ENCODE data around the gene PCDHGA1.

DNA sequence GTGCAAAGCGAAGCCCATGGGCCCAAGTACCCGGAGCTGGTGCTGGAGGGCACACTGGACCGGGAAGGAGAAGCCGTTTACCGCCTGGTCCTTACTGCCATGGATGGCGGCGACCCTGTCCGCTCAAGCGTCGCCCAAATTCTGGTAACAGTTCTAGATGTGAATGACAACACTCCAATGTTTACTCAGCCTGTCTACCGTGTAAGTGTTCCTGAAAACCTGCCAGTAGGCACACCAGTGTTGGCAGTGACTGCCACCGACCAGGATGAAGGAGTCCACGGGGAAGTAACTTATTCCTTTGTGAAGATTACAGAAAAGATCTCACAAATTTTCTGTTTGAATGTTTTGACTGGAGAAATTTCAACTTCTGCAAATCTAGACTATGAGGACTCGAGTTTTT lies 44.3 kb downstream of the PCDHGA1 start:
- TF ChIP-seq CTCF (IDR thresholded peaks at IDR 0.05; ENCODE audit: low read depth, low read length, poor library complexity, severe bottlenecking) (no peak), EZH2phosphoT487 (IDR thresholded peaks at IDR 0.05; ENCODE audit: borderline replicate concordance, low read length) (no peak)

All from DOHH2 (cell line).